ENCODE measurements around the gene RFXANK.

RFXANK gene

DNA sequence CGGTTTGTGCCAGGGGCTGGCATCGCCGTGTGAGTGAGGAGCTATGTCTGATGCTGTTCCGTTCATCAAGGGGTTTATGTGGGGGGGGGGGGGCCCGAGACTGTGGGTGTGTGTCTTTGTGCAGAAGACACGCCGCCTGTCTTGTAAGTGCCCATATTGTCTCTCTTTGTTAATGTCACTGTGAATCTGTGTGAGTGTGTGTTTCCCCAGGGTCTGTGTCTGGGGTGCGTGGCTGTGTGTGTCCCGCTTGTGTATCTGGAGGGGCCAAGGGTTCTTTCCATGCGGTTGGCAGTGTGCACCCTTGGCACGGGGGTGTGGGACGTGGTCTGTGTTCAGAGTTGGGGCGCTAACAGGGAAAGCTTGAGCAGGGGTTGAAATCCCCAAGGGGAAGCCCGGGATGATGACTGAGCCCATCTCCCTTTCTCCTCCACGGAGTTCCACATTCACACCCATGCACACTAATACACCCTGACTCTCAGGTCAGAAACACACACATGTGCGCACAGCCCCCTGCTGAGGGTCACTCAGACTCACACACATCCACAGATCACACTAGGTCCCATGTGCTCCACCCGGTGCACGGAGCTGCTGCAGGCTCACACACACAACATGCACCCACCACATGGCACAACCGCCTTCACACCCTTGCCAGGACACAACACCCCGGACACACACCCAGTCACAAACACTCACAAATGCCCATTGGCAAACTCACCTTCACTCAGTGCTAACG lies 21.5 kb downstream of the RFXANK start:
- no peak overlapping the region for H3K4me3 ChIP-seq (IDR thresholded peaks at IDR 0.05; ENCODE audit: insufficient read depth, low read depth, low read length)
- H3K4me2 ChIP-seq: no peak overlapping the region
- no peak overlapping the region for H2AFZ ChIP-seq (ENCODE audit: low read depth)
- no peak overlapping the region for H3K9ac ChIP-seq
- H3K36me3 ChIP-seq (ENCODE audit: insufficient read depth): no peaks in the 10 kb centered on the region
- TF ChIP-seq, protein P1, sequence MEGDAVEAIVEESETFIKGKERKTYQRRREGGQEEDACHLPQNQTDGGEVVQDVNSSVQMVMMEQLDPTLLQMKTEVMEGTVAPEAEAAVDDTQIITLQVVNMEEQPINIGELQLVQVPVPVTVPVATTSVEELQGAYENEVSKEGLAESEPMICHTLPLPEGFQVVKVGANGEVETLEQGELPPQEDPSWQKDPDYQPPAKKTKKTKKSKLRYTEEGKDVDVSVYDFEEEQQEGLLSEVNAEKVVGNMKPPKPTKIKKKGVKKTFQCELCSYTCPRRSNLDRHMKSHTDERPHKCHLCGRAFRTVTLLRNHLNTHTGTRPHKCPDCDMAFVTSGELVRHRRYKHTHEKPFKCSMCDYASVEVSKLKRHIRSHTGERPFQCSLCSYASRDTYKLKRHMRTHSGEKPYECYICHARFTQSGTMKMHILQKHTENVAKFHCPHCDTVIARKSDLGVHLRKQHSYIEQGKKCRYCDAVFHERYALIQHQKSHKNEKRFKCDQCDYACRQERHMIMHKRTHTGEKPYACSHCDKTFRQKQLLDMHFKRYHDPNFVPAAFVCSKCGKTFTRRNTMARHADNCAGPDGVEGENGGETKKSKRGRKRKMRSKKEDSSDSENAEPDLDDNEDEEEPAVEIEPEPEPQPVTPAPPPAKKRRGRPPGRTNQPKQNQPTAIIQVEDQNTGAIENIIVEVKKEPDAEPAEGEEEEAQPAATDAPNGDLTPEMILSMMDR (conservative IDR thresholded peaks at IDR 0.05; ENCODE audit: low read depth, low read length): no peak
- peaks cover 14% of the 10 kb centered on the region; the same call in 1 of the 2 replicates for H3K27me3 ChIP-seq (ENCODE audit: insufficient read depth, low read depth)
- no peaks in the 10 kb centered on the region for H3K79me2 ChIP-seq (ENCODE audit: insufficient read depth, low read depth)
- peaks cover 18% of the 10 kb centered on the region for H3K4me1 ChIP-seq (ENCODE audit: low read depth, poor library complexity, severe bottlenecking)
- no peak overlapping the region for H3K27ac ChIP-seq
- H4K20me1 ChIP-seq (ENCODE audit: insufficient read depth): no peaks in the 10 kb centered on the region

DNA sequence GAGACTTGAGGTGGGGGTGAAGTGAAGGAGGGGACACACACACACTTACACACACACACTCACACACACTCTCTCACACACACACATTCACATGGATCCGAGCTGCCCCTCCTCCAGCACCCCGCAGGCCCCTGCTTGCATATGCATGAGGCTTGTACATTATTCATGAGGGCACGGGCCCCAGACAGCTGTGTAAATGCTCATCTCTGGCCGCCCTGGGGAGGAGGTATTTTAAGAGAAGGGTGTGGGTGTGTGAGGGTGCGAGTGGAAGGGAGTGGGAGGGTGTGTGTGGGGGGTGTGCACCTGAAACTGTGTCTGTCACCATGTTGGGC lies 22.1 kb downstream of the RFXANK start:
- H3K27ac ChIP-seq: no peak overlapping the region
- H2AFZ ChIP-seq (ENCODE audit: low read depth): no peak overlapping the region
- no peaks in the 10 kb centered on the region for H3K36me3 ChIP-seq (ENCODE audit: insufficient read depth)
- no peak overlapping the region for H3K4me3 ChIP-seq (IDR thresholded peaks at IDR 0.05; ENCODE audit: insufficient read depth, low read depth, low read length)
- TF ChIP-seq, protein P1 (conservative IDR thresholded peaks at IDR 0.05; ENCODE audit: low read depth, low read length): no peak
- H3K4me2 ChIP-seq: no peak overlapping the region
- H3K27me3 ChIP-seq (ENCODE audit: insufficient read depth, low read depth): peaks cover 14% of the 10 kb centered on the region; the same call in 1 of the 2 replicates
- H3K9ac ChIP-seq: no peak overlapping the region
- no peaks in the 10 kb centered on the region for H3K79me2 ChIP-seq (ENCODE audit: insufficient read depth, low read depth)
- no peaks in the 10 kb centered on the region for H4K20me1 ChIP-seq (ENCODE audit: insufficient read depth)
- H3K4me1 ChIP-seq (ENCODE audit: low read depth, poor library complexity, severe bottlenecking): peaks cover 13% of the 10 kb centered on the region

DNA sequence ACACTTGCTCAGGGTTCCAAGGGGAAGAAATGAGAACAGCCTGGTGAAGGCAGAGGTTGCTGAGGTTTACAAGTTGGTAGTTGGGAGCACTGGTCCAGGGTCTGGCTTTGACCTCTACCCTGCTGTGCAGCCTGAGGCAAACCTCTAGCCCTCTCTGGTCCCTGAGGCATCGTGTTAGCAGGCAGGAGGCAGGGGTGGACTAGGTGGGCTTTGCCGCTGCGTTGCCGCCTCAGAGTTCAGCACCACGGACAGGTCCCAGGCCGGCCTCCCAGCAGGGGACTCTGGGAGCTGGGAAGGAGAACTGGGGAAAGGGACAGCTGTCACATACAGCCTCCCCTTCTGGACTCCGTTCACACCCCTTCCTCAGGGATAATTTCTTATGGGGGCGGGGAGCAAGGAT lies 22.8 kb downstream of the RFXANK start:
- peaks cover 15% of the 10 kb centered on the region; the same call in 1 of the 2 replicates for H3K27me3 ChIP-seq (ENCODE audit: insufficient read depth, low read depth)
- no peak overlapping the region for H3K27ac ChIP-seq

DNA sequence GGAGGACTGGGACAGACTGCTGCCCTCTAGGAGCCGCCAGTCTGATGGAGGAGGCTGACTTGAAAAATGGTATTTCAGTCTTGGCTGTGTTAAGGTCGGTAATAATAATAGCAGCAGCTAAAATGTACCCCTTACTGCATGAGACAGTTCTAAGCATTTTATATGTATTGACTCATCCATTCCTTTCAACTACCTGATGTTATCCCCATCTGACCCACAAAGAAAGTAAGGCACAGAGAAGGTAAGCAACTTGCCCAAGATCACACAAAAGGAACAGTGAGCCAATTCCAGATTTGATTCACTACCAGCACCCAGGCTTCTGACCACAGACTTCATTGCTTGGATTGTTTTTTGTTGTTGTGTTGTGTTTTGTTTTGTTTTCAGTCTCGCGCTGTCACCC lies 23.7 kb downstream of the RFXANK start:
- Histone ChIP-seq H2AFZ (ENCODE audit: low read depth) (no peak overlapping the region), H3K27ac (no peak overlapping the region), H3K79me2 (ENCODE audit: insufficient read depth, low read depth) (no peaks in the 10 kb centered on the region), H3K4me1 (ENCODE audit: low read depth, poor library complexity, severe bottlenecking) (peaks cover 6% of the 10 kb centered on the region), H3K27me3 (ENCODE audit: insufficient read depth, low read depth) (peaks cover 14% of the 10 kb centered on the region; the same call in 1 of the 2 replicates), H3K9ac (no peak overlapping the region), H3K4me2 (no peak overlapping the region), H3K4me3 (IDR thresholded peaks at IDR 0.05; ENCODE audit: insufficient read depth, low read depth, low read length) (no peak overlapping the region), H3K36me3 (ENCODE audit: insufficient read depth) (no peaks in the 10 kb centered on the region), H4K20me1 (ENCODE audit: insufficient read depth) (no peaks in the 10 kb centered on the region)
- TF ChIP-seq, protein P1 (conservative IDR thresholded peaks at IDR 0.05; ENCODE audit: low read depth, low read length): no peak

More for the DNA sequence above, 22.8 kb downstream of the RFXANK start:
- Histone ChIP-seq H3K4me3 (IDR thresholded peaks at IDR 0.05; ENCODE audit: insufficient read depth, low read depth, low read length) (no peak overlapping the region), H3K4me1 (ENCODE audit: low read depth, poor library complexity, severe bottlenecking) (peaks cover 6% of the 10 kb centered on the region), H3K79me2 (ENCODE audit: insufficient read depth, low read depth) (no peaks in the 10 kb centered on the region), H3K36me3 (ENCODE audit: insufficient read depth) (no peaks in the 10 kb centered on the region), H3K4me2 (no peak overlapping the region), H3K9ac (no peak overlapping the region), H4K20me1 (ENCODE audit: insufficient read depth) (no peaks in the 10 kb centered on the region), H2AFZ (ENCODE audit: low read depth) (no peak overlapping the region)
- TF ChIP-seq, protein P1 (conservative IDR thresholded peaks at IDR 0.05; ENCODE audit: low read depth, low read length): no peak
